Right lobe of liver (tissue), 6 donors: ENCODE measurements around the gene RIPOR2. TPM values are rescaled to one million over a fixed set of nuclear protein-coding genes. Genes with fewer than 3 reads are reported as not detected.
A peak's percentile ranks its signal among the peaks of the same experiment; 100 is the strongest.
"Not testable (repeated sequence)": the region's sequence is repeated elsewhere in the genome, so short reads cannot be mapped to it uniquely, and the experiment has no call there.

Experiments used
- ATAC-seq, 4 donors: fragments of 200-7000 bp; cut with Tn5 transposase; one replicate each; pipeline ENCODE4 v1.9.1; 2020; ENCODE audit warnings: mild to moderate bottlenecking in 4 of 4, moderate library complexity in 4 of 4
- DNase-seq, 3 donors: peaks; one replicate each; pipeline ENCODE4 v3.0.0-alpha.2; 2020
- H3K27ac ChIP-seq, 3 donors: fragments of 200-600 bp; one replicate each; pipeline ENCODE4 v1.8.0; 2022
- H3K27me3 ChIP-seq, 2 donors: fragments of 200-600 bp; one replicate each; pipeline ENCODE4 v1.8.0; 2022
- H3K36me3 ChIP-seq, 4 donors: fragments of 200-600 bp; sonication (generic) in 1 of 4; one replicate each; pipeline versions ENCODE4 v1.5.1 to v1.8.0; 2017 to 2022; ENCODE audit warnings: control low read depth in 1 of 4
- H3K4me1 ChIP-seq, 4 donors: fragments of 200-600 bp; sonication (generic) in 1 of 4; one replicate each; pipeline versions ENCODE4 v1.5.1 to v1.8.0; 2017 to 2022; ENCODE audit warnings: control low read depth in 1 of 4
- H3K4me3 ChIP-seq, 3 donors: fragments of 200-600 bp; one replicate each; pipeline ENCODE4 v1.8.0; 2022
- H3K9me3 ChIP-seq, 4 donors: fragments of 200-600 bp; sonication (generic) in 1 of 4; one replicate each; pipeline versions ENCODE4 v1.5.1 to v1.8.0; 2017 to 2022; ENCODE audit warnings: control low read depth in 1 of 4
- CTCF ChIP-seq, 4 donors: fragments of 200-600 bp in 3 of 4; fragments of 450-650 bp in 1 of 4; IDR thresholded peaks; one replicate each; pipeline versions ENCODE4 v1.5.1 to v1.8.0; 2016 to 2022; ENCODE audit warnings: antibody characterized with exemption in 4 of 4, mild to moderate bottlenecking in 2 of 4
- POLR2A ChIP-seq: fragments of 450-650 bp; IDR thresholded peaks from one replicate; pipeline ENCODE4 v1.6.1; 2017; ENCODE audit warnings: antibody characterized with exemption, mild to moderate bottlenecking
- WGBS: methylation state at CpG from one replicate; pipeline ENCODE4 v1.1.6; 2018; ENCODE audit warnings: low coverage, low lambda C conversion rate; ENCODE audit not compliant: insufficient coverage; ENCODE audit errors: missing lambda C conversion rate; 5-methylcytosine and 5-hydroxymethylcytosine counted together
- intact Hi-C, 2 donors: fragments of 100-400 bp; cut with DNase I; formaldehyde crosslinking; loops; one replicate each; pipeline versions ENCODE4 v1.11.2 to v1.14.1; 2022
- total RNA-seq, 6 experiments: library from RNA; depleted of rRNA in 2 of 6; stranded (reverse); fragments of >200 nt in 2 of 6; fragmentation: NEBNext Ultra II Directional in 3 of 6; extraction: Animal tissue kit (Norgen Biotek cat#: 25700) in 3 of 6; gene quantifications; one replicate each; pipeline versions ENCODE4 v1.1.0 to v1.2.4, GENCODE V29; 2016 to 2023
- donor health status: DM: no; HTN: yes; CAD: no.
- donor health status: DM: no; HTN: no; CAD: no.
- donor health status: DM: no; HTN: no; CAD: no.
- donor health status: DM: no; HTN: yes; CAD: no.
- donor health status: DM: no; HTN: yes; CAD: no.

Gene RIPOR2
- total RNA-seq, 6 experiments from 2014 or later, result 1.8 to 4.6 (median 3.5) TPM

GRCh38 chr6:24931296-24931695, 4.5 kb downstream of the RIPOR2 start:
- TF ChIP-seq CTCF (IDR thresholded peaks at IDR 0.05) (no peak), POLR2A (no peak)
- DNase-seq (no peak), ATAC-seq (no peak)
- H3K4me3 ChIP-seq, result no peak overlapping the region
- intact Hi-C loops, result no loop called here
- H3K36me3 ChIP-seq, result no peaks in the 10 kb centered on the region
- H3K27ac ChIP-seq, result no peak overlapping the region
- no peaks in the 10 kb centered on the region for H3K9me3 ChIP-seq
- no peaks in the 10 kb centered on the region for H3K4me1 ChIP-seq
- no peaks in the 10 kb centered on the region for H3K27me3 ChIP-seq

- Histone ChIP-seq H3K36me3 (no peaks in the 10 kb centered on the region), H3K27me3 (no peaks in the 10 kb centered on the region), H3K4me1 (no peaks in the 10 kb centered on the region), H3K4me3 (no peak overlapping the region), H3K27ac (no peak overlapping the region), H3K9me3 (no peaks in the 10 kb centered on the region)
- ATAC-seq (no peak), DNase-seq (no peak)
- no peak for TF ChIP-seq POLR2A
- TF ChIP-seq CTCF (IDR thresholded peaks at IDR 0.05), result no peak
- WGBS, result 17% methylated on average over 2 of the region's 2 CpGs
- intact Hi-C loops, result no loop called here
Measured at GRCh38 chr6:24930431-24930871, 5.3 kb downstream of the RIPOR2 start.

- Histone ChIP-seq H3K4me3 (no peak overlapping the region), H3K27me3 (no peaks in the 10 kb centered on the region), H3K36me3 (no peaks in the 10 kb centered on the region), H3K27ac (no peak overlapping the region), H3K9me3 (no peaks in the 10 kb centered on the region), H3K4me1 (no peaks in the 10 kb centered on the region)
- no peak for TF ChIP-seq POLR2A
- WGBS, result 8% methylated on average over 1 of the region's 1 CpG
- ATAC-seq (peak in 3 of 4 donors; percentile 47 to 63 (median 49)), DNase-seq (no peak)
- intact Hi-C loops, result no loop called here
Measured at GRCh38 chr6:24929242-24929641, 6.5 kb downstream of the RIPOR2 start.

- no peaks in the 10 kb centered on the region for H3K27me3 ChIP-seq
- no peak overlapping the region for H3K4me3 ChIP-seq
- H3K9me3 ChIP-seq, result no peaks in the 10 kb centered on the region
- WGBS, result 56% methylated on average over 6 of the region's 6 CpGs
- H3K36me3 ChIP-seq, result no peaks in the 10 kb centered on the region
- TF ChIP-seq POLR2A, result no peak
- DNase-seq (no peak), ATAC-seq (no peak)
- H3K27ac ChIP-seq, result no peak overlapping the region
- H3K4me1 ChIP-seq, result no peaks in the 10 kb centered on the region
- intact Hi-C loops, result no loop called here
Measured at GRCh38 chr6:24927985-24928745, 7.6 kb downstream of the RIPOR2 start.

GRCh38 chr6:24927277-24927955, 8.3 kb downstream of the RIPOR2 start:
- ATAC-seq (no peak), DNase-seq (no peak)
- intact Hi-C loops, result no loop called here
- Histone ChIP-seq H3K36me3 (no peaks in the 10 kb centered on the region), H3K4me1 (no peaks in the 10 kb centered on the region), H3K4me3 (no peak overlapping the region), H3K9me3 (no peaks in the 10 kb centered on the region), H3K27ac (no peak overlapping the region), H3K27me3 (no peaks in the 10 kb centered on the region)
- TF ChIP-seq CTCF (IDR thresholded peaks at IDR 0.05) (no peak), POLR2A (no peak)
- 80% methylated on average over 3 of the region's 3 CpGs for WGBS

GRCh38 chr6:24926647-24927046, 9.1 kb downstream of the RIPOR2 start:
- intact Hi-C loops, result not testable (repeated sequence)
- WGBS, result 65% methylated on average over 3 of the region's 3 CpGs

More at GRCh38 chr6:24926647-24927046, 9.1 kb downstream of the RIPOR2 start:
- not testable (repeated sequence) for H3K4me1 ChIP-seq, H3K36me3 ChIP-seq, H3K9me3 ChIP-seq, H3K27ac ChIP-seq, H3K27me3 ChIP-seq, DNase-seq, H3K4me3 ChIP-seq, ATAC-seq
